Stimulated activated CD8-positive, alpha-beta memory T cell treated with anti-CD3 and anti-CD28 coated beads, Interleukin-12 subunit alpha, Interleukin-12 subunit beta, amount 100 ng/mL, for 24 hours (primary cell): ENCODE measurements around the gene P2RX3.
A peak's percentile ranks its signal among the peaks of the same experiment; 100 is the strongest.

ENCODE experiments used
- DNase-seq: peaks from one replicate; pipeline ENCODE4 v3.0.0-alpha.2; 2020; ENCODE audit errors: extremely low read depth

The P2RX3 gene

DNA sequence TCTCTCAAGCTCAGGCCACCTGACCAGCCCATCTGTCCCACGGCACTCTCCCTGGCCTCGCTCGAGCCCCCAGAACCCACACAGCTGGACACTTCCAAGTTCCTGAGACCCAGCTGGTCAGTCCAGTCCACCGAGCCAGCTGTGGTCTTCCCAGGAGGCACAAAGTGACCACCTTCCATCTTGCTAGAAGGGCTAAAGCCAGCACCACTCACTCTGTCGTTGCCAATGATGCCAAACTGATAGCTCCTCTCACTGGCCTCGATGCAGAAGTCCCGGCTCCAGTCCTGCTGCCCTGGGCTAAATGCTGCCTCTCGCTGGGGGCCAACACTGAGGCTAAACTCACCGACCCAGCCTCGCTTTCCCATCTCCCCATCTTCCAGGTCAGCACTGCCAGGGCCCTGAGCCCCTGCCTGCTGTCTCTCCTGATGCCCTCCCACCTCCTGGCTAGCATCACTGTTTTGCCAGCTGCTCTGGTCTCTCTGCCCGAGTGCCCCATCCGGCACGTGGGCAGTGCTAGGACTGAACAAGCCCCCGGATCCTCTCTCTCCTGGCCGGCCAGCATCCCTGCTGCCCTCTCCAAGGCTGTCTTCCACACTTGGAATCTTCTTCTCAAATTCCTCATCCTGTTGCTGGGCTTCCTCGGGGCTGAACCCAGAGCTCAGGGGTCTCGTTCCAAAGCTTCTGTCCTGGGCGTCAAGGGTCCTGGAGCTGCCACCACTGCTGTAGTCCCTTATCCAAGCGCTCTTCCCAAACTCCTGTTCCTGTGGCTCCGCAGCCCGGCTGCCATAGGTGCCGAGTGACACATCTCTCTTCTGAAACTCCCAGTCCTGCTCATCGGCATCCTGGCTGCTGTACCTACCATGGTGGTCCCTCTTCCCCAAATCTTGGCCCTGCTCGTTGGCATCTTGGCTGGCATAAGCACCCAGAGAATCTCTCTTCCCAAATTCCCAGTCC lies 28.8 kb upstream of the P2RX3 start:
- no peak for DNase-seq

DNA sequence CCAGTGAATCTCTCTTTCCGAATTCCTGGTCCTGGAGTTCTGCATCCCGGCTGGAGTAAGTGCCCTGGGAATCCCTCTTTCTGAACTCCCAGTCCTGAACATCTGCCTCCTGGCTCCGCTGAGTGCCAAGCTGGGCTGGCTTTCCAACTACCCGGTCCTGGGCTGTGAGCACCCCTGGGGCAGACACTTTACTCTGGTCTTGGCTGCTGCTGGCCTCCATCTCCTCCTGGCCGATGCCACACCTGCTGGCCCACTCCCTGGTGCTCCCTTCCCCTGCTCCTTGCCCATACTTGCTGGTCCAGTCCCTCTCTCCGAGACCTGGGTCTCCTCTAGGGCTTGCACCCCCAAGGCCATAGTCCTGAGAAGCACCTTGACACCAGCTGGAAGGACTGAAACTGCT lies 28.1 kb upstream of the P2RX3 start:
- DNase-seq, result no peak

DNA sequence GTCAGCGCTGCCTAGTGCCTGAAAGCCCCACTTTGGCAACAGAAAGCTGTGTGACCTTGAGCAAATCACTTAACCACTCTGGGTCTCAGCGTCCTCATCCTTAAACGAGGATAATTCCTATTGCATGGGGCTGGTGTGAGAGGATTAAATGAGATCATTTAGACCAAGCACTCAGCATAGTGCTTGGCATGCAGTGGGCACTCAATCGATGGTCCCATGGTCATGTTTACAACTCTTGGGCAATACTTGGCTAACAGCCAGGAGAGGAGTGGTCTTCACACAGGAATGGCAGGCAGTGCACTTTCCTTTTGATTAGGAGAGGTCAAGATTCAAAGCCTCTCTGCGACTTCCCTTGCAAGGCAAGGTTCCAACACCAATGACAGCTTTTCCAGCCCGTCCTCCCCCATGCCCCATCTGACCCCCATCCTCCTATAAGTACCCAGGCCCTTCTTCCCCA lies 27.5 kb upstream of the P2RX3 start:
- DNase-seq, result no peak

DNA sequence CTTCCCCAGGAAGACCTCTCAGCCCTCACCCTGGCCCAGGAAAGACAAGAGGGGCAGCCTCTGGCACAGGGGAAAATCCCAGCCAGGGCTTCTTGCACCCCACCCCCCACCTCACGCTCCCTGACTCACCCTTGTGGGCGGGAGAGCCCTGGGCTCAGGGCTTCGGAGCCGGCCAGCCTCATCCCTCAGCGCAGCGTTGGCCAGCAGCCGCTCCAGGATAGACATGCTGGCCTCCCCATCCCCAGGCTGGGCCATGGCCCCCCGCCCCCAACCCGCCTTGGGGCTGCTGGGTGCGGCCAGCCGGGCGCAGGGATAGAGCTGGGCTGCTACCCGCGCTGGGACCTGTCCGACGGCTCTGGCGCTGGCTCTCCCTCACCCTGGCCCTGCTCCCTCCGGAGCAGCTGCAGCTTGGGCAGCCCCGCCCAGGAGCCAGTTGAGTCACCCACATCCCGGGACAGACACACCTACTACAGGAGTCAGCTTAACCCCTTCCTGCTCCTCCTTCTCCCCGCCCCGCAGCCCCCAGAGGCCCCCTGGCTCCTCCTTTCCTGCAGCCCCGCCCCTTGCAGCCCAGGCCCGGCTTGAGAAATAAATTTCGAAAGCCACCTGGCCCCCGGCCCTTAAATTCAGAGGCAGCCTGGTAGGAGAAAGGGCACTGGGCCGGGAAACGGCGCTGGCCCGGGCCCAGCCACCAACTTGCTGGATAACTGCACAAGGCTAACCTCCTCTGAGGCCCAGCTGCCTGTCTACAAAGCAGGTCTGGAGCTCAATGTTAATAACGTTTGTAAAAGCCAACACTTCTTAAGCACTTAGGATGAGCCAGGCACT lies 26.8 kb upstream of the P2RX3 start:
- DNase-seq, result peak; percentile 45

DNA sequence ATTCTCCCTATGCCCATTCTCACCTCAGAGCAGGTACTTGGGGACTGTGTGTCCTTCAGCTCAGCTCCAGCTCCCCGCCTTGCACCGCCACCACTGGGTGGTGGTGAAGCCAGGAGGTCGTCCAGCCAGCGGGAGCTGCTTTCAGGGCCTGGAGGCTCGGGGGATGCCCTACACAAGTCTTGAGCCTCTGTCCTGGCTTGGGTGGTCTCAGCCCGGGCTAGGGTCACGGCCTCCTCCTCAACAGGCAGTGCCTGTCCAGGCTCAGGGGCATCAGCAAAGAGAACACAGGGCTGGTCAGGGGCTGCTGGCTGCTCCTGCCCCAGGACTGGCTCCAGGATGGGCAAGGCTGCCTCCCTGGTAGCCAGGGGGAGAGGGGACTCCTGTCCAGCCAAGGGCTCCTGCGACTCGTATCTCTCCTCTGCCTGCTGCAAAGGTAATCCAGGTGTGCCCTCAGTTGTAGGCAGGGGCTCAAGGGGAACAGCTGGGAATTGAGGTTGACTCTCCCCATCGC lies 25.6 kb upstream of the P2RX3 start:
- DNase-seq, result no peak

DNA sequence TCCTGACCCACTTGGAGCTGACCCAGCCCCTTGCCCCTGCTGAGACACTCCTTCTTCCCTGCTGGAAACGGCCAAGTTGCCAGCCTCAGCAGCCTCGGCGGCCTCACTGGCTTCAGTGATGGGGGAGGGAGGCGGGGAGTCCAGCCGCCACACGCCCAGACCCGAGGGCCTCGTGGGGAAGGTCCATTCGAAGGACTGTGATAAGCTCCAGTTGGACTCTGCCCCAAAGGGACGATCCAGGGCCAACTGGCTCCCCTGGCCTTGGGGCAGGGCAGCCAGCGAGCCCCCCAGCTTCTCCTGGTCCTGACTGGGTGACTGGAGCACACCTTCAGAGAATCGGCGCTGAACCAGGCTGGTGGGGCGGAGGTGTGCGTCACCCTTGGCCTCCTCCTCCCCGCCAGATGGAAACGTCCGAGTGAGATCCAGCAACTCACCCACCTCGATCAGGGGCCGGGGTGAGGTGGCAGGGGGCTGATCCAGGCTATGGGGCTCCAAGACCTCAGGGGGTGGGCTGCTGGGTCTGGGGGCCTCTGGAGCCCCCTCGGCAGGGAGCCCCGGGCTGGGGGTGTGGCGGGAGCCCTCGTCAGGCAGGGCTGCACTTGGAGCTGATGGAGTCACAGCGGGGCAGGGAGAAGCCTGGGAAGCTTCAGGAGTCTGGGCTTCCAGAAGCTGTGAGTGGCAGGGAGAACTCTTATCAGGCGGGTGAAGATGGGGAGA lies 24.9 kb upstream of the P2RX3 start:
- DNase-seq, result no peak

DNA sequence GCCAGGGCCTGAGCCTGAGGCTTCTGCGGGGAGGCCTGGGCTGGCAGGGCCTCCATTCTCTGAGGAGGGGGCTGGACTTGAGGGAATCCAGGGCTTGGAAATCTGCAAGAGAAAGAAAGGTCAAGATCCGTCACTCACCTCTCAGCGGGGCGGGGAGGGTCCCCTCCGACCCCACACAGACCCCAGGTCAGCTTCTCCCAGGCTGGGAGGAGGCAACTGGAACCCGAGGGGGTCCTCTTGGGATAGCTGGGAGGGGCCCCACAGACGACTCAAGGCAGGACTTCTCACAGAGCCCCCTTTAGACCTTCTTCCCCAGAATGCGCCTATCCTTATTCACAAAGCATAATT lies 24.4 kb upstream of the P2RX3 start:
- DNase-seq, result no peak

DNA sequence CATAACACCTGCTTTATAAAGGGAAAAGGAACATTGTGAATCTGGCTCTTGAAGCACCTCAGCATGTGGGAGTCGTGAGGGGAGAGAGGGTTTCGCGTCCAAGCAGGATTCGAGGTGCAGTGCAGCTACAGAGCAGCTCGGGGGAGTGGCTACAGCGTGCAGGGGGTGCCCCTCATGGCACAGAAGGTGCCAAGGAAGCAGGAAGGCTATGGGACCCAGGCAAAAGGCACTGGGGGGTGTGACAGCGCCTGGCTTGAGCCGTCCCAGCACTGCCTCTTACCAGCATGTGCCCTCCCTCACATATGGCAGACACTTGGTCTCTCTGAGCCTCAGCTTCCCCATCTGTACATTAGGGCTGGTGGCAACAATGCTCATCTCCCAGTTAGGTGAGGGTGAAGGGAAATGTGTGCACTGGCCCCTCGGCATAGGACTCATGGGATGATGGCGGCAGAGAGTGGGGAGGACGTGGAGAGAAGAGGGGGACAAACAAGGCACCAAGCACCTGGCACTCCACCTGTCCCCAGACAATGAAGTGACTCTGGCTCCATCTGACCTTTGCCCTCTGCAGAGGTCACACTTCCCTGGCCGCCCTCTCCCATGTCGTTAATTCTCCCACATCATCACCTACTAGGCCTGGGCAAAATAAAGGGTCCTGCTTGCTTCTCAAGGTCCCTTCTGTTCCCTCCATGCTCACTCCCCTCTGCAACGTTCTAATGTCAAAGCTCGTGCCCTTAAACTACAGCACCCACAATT lies 23.8 kb upstream of the P2RX3 start:
- DNase-seq, result no peak

DNA sequence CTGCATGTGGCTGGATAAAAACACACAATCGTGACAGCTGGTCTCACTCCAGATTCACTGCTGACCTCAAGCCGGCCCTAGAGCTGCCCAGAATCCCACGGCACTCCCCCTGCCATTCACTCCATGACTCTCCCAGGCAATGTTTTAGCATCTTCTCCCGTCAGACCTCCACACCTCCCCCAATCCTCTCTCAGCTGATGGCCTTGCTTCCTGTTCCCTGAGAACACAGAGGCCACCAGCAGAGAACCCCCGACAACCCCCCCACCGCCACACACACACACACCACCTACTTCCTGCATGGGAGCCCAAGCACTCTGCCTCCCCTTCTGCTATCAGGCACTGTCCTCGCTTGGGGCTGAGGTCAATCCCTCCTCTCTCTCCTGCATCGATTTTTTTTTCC lies 22.7 kb upstream of the P2RX3 start:
- no peak for DNase-seq

DNA sequence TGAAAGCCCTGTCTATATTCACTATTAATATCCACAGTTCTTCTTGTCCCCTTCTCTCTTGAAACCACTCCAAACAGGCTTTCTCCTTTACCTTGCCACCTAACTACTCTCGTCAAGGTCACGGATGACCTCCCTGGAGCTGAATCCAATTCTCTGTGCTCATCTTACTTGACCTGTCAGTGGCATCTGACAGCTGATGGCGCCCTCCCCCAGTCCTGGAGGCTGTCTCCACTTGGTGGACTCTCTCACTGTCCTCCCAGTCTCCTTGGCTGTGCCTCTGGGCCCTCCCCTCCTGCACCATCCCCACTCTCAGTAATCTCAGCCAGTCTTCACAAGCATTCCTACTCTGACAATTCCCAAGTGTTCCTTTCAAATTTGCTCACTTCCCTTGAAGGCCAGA lies 22.1 kb upstream of the P2RX3 start:
- DNase-seq, result no peak

DNA sequence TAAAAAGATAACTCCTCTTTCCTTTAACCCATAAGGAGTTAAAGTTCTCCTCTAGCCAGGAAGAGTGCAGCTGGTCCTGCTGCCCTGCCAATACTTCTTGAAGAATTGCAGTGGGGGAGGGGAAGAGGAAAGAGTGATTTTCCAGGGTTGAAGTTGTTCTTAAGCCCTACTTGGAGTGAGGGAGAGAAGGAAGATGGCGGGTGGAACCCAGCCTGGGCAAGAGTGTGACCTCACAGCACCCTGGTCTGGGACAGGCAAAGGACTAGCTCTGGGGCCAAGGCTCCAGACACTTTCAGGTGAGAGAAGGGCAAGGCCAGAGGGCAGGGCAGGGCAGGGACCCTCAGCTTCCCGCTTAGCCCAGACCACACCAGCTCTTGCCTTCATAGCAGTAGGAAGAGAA lies 20.0 kb upstream of the P2RX3 start:
- DNase-seq, result no peak

DNA sequence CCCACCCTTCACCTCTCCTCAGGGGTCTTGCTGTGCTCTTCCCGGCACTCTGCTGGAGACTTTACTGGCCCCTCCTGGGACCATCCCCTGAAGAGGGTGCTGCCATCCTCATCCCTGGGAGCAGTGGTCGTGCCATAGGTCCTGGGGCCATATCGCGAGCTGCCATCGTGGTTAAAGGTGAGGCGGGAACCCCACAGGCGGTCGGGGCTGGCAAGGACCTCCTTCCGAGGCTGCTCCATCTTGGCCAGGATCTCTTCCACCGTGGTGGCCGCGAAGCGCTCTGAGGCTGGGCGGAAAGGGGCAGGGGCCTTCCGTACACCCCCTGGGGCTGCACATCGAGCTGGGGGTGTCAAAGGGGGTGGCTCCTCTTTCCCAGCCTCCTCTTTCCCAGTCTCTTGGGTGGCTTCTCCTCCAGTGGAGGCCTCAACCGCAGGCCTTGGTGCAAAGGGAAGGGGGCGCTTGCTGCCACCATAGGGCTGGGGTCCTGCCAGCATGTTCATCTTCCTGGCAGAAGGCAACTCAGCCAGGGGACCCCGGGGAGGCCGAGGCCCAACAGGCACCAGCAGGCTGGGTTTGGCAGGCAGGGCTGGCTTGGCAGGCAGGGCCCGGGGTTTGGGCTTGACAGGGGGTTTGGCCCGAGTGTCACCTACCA lies 18.0 kb upstream of the P2RX3 start:
- no peak for DNase-seq

DNA sequence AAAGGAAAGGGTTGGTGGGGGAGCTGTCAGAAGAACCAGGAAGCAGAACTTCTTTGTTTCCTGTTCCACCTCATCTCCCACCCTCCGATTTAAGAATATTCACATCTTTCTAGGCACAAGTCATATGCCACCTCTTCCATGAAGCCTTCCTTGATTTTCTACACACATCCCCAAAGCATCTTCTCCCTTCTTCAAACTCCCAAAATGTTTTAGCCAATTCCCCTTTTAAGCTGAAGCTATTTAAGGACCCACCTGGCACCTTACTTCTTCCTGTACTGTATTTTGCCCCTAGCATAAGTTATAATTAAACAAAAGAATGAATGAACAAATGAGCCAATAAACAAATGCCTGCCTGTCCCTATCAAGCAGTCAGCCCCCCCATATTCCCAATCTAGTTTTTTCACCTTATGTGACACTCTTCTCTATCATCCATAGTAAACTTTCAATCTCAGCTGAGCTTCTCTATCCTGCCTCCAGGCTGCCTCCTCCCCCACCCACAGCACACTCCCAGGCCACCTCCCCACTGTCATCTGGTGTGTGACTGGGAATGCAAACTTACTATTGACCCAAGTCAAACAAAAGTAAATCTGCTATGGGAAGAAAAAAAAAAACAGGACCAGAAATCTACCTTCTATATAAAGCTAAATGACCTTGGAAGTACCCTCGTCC lies 17.3 kb upstream of the P2RX3 start:
- no peak for DNase-seq

DNA sequence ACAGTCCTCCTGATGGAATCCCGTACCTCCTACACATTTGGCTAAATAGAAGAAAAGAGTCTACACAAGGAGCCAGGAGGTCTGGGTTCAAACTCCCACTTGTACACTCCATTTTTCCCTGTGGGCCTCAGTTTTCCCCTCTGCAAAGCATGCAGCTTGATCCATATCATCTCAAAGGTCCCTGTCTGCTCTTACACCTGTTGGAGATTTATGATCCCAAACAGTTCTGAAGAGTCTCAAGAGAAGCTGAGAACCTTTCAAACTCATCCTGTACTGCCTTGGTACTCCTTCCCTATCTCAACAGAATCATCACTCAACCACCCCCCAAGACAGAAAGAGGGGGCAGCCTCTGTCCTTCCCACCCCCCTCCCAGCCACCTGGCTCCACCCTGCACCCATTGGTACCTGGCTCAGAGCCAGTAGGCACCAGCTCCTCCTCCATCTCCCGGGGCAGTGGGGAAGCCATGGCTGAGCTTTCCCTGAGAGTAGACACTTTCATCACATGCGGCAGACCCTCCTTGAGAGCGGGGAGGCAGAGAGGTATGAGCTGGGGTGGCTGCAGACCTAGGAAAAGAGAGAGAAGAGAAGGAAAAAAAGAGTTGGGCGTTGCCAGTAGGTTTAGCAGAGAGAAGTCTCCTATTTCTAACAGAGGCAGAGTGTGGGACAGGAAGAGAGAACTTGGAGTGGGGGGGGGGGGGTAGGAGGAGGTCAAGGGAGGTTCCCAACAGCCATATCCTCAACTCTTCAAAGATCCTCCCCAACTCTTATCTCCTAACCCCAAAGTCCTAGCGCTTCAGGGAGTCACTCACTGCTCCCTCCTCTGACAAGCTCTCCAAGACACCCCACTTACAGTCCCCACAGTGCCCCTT lies 16.5 kb upstream of the P2RX3 start:
- no peak for DNase-seq

DNA sequence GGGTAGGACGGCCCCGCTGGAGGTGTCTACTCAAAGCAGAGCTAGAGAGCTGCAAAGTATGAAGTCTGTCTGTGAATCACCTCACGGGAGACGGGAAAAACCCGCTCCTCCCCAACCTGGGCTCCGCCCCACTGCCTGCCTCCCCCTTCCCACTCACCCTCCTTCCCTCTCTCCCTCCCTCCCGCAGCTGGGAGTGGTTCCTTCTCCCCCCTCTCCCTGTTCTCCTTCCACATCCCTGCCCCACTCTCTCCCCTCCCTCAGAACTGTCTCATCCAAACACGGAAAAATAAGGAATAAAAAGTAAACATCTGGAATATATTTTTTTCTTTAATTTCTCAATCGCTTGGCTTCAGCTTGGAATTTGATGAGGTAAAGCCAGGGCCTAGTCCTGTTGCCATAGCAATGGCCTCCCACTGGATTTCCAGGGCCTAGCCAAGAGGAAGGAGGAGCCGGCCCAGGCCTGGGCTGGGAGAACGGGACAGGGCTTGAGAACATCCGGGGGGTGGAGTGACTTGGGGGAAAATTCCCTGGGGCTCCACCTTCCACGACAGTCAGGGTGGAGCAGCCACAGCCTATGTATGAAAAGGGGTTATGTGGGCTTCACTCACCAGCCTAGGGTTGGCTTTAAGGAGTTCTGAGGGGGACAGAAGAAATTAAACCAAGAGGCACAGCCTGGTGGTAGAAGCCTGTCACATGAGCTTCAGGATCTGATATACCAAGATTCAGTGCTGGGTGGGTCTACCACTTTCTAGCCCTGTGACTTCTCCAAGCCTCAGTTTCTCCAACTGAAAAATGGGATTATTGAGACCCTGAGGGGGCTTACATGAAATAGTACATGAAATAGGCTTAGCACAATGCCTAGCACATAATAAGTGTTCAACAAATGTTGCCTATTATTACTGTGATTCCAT lies 15.6 kb upstream of the P2RX3 start:
- no peak for DNase-seq

DNA sequence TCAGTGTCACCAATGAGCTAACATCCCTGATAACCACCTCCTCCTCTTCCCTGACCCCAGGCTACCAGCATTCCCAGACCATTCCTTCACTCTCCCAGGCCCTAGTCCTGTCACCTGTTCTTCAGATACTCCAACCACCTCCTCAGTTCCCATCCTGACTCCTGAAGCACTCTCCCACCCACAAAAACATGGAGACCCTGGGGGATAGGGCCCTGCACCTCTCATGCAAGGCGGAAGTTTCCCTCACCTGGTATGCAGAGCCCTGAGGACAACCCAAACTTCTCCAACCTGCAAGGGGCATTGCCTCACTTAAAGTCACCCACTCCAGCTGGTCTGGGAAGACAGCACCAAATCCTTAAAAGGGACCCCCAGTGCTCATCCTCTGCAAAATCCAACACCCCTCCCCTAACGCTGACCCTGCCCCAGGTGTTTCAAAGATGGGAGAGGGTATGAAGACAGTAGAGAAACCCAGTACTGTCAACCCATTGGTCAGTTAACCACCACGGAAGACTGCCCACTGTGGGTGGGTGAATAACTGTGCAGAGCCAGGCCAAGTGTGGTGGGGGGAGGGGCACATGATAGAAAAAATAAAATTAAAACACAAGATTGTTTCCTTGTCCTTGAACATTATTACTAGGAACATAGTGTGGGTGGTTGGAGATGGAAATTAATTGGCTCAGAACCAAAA lies 14.8 kb upstream of the P2RX3 start:
- no peak for DNase-seq

DNA sequence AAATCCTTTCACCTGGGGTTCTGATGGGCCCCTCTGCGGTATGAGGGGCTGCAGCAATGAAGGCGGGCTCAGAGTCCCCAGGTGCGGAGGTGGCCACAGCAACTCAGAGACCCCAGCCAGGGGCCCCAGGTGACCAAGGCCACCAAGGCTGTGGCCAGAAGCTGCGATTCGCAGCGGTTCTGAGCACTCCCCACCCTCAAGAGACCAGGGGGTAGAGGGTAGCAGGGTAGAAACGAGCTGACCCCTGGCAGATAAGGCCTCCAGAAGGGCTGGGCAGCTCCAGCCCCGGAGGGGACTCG lies 14.3 kb upstream of the P2RX3 start:
- DNase-seq, result no peak
